Hematopoietic multipotent progenitor cell (in vitro differentiated cells): ENCODE measurements around the gene ANKMY1. TPM values are rescaled to one million over a fixed set of nuclear protein-coding genes. Genes with fewer than 3 reads are reported as not detected.

Experiments used
- DNase-seq, 3 donors: peaks; one replicate each; pipeline ENCODE4 v3.0.0-alpha.2; 2011 to 2015; ENCODE audit warnings: low read depth in 2 of 3, low spot score in 2 of 3
- total RNA-seq: library from RNA; depleted of rRNA; stranded (reverse); fragments of >200 nt; gene quantifications from one replicate; pipeline ENCODE4 v1.2.3, GENCODE V29; 2012

ANKMY1 gene
- total RNA-seq, 1 donor = 24.2 TPM

- DNase-seq = peak in 2 of 3 donors; percentile 19 to 50
These were observed 32.6 kb downstream of the ANKMY1 start for GRCh38 chr2:240524963-240525718.

GRCh38 chr2:240523451-240524281, 34.1 kb downstream of the ANKMY1 start:
- DNase-seq = no peak

- DNase-seq = no peak
These were observed 35.4 kb downstream of the ANKMY1 start for GRCh38 chr2:240522406-240522805.

- DNase-seq = peak in 1 of 3 donors; percentile 29
These were observed 35.9 kb downstream of the ANKMY1 start for GRCh38 chr2:240521885-240522284.

GRCh38 chr2:240520974-240521350, 36.8 kb downstream of the ANKMY1 start:
- DNase-seq = no peak

GRCh38 chr2:240520130-240520973, 37.4 kb downstream of the ANKMY1 start:
- peak in 1 of 3 donors; percentile 30 for DNase-seq

- DNase-seq = peak in 1 of 3 donors; percentile 5
These were observed 38.2 kb downstream of the ANKMY1 start for GRCh38 chr2:240519396-240520129.

GRCh38 chr2:240518981-240519380, 38.8 kb downstream of the ANKMY1 start:
- DNase-seq = no peak

- DNase-seq = no peak
These were observed 40.4 kb downstream of the ANKMY1 start for GRCh38 chr2:240517342-240517741.

- no peak for DNase-seq
These were observed 43.2 kb downstream of the ANKMY1 start for GRCh38 chr2:240514631-240515030.

GRCh38 chr2:240513549-240514287, 44.1 kb downstream of the ANKMY1 start:
- peak; percentile 52 to 83 (median 83) for DNase-seq

GRCh38 chr2:240512666-240513535, 44.9 kb downstream of the ANKMY1 start:
- no peak for DNase-seq

GRCh38 chr2:240512109-240512485, 45.7 kb downstream of the ANKMY1 start:
- no peak for DNase-seq

- no peak for DNase-seq
These were observed 46.3 kb downstream of the ANKMY1 start for GRCh38 chr2:240511351-240512108.

- DNase-seq = no peak
These were observed 47.1 kb downstream of the ANKMY1 start for GRCh38 chr2:240510513-240511210.

GRCh38 chr2:240509667-240510512, 47.9 kb downstream of the ANKMY1 start:
- DNase-seq = no peak
